Stimulated activated CD8-positive, alpha-beta memory T cell treated with anti-CD3 and anti-CD28 coated beads, Interleukin-15, amount 100 ng/mL, for 24 hours (primary cell): ENCODE measurements around the gene DGKB.

Source experiments
- DNase-seq: peaks from one replicate; pipeline ENCODE4 v3.0.0-alpha.2; 2020; ENCODE audit warnings: low read depth

DGKB gene

DNA sequence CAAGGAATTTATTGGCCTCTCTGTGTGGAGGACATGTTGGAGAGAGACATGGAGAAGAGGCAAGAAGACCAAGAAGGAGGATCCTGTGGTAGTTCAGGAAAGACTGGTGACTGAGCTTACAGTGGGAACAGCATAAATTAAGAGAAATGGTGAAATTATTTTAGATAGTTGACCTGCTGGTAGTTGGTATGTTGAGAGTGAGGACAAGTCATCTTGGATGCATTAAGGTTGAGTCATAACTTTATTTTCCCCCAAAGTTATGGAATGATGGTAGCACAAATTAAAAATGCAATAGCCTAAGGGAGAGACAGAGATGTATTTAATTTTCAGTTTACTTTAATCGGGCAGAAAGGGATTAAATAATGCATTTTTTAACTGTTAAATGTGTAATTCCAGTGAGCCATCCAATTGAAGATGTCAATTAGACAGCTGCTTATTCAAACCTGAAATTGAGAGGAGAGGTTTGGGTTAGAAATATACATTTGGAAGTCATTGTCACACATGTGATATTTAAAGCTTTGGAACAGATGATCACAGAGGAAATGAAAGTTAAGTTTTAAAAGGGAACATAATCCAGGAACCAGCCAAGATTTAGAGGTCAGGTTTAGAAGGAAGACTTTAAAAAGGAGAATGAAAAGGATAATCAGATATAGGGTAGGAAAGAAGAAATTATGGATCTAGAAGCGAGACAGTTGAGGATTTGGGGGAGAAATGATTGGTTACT lies 80.6 kb downstream of the DGKB start:
- DNase-seq = no peak

DNA sequence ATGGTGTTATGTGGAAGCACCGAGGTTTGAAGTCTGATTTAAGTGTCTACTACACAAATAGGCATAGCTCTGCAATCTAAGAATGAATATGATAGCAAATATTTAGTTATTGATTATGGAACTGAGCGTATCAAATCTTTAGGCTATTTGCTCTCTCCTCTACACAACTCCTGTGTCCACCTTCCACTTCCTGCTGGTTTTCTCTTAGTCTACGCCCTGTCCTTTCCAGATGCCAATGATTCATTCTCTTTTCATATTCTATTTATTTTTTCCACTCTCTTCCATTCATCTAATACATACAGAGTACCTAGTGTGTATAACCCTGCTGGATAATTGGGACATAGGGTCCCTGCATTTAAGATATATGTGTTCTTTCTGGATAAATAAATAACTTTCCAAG lies 83.7 kb downstream of the DGKB start:
- DNase-seq = no peak

DNA sequence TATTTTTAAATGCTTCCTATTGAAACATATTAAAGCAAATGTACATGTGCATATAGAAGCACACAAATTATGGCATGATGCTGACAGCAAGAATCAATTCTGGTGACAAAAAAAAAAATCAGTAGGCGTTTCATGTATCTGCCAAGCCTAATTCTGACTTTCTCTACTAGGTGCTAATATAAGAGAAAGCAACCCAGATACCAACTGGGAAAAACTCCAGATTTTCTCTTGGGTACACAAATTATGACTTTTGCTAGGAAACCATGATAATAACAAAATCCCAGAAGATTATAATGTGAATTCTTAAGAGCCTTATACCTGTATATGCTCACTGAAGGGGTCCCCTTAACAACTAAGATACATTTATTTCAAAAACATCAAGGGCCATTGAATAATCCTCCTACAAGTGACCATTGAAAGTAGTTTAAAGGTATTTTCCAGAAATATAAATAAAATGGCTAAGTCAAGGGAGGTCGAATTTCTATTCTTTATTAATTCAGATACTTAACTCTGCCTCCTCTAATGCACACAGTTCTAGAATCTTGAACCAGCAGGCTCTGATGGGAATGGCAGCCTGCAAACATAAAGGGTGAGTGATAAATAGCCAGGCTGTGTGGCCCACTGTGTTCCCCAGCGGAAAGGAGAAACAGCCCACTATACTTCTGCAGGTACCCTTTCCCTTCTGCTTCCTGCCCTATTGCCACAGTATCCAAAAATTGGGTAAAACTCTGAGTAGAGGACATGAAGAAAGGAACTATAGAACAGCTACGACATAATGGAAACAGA lies 84.5 kb downstream of the DGKB start:
- DNase-seq = no peak

DNA sequence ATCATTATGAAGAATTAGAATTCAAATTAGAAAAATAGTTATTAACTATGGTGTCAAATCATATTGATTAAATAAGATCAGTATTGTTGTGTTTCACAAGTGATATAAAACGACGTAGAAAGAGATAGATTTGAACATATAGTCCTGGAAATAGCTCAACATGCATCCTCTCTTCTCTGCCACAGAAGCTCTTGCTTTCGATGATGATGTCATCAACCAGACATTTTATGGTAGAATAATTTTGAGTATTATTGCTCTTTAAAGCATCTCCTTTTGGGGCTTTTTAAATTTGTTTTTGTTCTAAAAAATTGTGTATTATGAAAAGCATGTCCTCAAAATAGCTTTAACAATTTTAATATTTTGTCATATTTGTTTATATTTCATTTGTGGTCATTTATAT lies 95.0 kb downstream of the DGKB start:
- DNase-seq = no peak

DNA sequence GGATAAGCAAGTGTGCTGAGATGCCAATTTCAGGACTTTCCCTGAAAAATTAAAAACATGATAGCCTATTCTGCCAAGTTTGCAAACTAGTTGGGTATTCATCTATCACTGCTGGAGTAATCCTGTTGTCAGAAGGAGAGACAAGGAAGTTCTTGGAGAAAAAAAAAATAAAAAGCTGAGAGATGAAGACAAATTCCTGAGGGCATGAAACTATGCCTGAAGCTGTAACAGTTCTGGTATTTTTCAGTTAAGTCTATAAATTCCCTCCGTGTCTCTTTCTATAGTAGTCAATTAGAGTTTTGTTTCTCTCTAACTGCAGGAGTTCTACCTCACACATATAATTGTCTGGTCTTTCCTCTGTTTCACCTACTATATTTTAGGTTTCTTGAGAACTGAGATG lies 95.7 kb downstream of the DGKB start:
- DNase-seq = no peak

DNA sequence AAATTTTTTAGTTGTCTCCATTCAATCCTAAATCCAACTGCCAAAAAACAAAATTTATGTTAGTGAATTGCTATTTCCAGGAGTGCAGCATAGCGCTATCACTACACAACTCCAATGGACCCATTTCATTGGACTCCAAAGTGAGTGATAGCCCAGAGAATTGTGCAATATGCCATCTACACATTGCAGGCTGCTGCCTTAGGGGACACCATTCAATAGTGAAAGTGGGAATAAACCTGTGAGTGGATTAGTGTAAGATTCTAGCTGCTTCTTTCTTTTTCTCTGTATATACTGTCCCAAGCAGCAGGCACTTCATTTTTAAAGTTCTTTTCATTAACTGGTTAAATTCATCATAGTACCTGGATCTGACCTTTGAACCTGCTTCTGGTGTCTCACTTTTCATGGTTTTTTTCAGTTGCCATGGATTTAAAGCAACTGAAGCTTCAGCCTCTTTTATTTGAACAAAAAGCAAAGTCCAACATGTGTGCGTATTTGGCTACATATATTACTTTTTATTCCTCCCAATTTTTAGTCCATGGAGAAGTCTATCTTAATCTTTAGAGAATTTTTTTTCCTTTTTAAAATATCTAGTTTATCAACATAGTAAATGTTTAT lies 97.3 kb downstream of the DGKB start:
- DNase-seq = no peak

DNA sequence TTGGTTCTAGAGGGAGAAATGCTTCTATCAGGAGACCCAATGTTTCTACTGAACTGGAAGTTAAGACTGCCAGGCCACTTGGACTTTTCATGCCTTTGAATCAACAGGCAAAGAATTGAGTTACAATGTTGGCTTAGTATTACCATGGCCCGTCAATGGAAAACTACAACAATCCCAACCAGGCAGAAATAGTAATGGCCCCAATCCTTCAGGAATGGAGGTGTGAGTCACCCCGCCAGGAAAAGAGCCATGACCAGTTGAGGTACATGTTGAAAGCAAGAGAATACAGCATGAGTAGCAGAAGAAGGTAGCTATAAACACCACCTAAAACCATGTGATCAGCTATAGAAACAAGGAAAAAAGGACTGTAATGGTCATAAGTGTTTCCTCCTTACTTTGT lies 101.9 kb downstream of the DGKB start:
- DNase-seq = no peak

DNA sequence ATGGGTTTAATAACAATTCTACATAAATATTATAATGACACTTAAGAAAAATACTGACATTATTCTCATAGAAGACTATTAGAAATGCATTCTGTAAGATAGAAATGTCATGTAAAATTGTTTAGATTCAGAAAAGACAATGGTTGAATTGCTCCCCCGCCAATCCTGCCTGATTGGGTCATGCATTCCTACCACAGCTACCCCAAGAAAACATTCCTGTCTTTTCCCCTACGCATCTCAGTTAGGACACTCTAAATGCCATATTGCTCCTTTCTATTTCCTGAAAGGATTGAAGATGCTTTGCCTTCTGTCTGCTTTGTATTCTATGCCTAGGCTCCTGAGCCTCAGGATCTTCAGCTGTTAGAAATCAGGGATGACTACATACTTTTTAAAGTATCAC lies 109.4 kb downstream of the DGKB start:
- no peak for DNase-seq

DNA sequence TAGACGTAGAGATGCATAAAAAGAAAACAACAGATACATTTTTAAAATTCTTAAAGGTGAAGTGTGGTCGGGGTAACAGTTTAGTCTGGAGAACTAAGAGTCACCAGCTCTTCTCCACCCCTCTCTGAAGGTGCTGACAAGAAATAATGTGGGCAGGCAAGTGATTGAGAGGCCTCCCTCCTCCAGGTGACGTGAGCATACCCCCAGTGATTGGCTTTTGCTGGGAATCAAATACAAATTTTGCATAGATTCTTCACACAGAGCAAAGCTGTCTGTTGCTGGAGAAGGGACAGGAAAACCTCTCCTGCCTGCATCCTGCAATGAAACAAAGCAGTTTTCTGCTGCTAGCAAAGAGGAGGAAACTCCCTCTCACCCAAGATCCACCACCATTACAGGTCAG lies 115.0 kb downstream of the DGKB start:
- no peak for DNase-seq

DNA sequence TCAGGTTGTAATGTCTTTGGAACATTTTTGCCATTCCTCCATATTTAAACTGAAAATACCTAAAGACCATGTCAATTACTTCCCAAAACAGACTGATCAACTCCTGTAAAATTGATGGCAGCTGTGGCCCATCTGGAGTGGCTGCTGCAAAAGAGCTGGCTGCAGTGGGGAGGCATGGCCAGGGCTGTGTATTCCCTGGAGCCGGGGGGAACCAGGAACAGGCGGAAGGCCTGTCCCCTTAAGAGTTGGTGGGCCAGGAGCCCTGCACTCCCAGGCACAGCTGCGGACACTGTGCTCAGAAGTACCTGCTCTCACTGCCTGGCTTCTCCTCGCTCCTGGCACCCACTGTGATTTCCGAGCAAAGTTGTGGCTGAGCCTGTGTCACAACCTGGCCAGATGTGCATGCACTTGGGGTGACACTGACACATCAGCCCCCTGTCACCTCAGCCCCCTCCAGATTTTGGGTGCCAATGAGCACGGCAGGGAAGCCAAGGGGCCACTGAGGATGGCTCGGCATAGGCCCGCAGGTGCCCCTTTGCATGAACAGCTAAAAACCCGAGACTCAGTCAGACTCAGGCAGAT lies 116.1 kb downstream of the DGKB start:
- DNase-seq = no peak

DNA sequence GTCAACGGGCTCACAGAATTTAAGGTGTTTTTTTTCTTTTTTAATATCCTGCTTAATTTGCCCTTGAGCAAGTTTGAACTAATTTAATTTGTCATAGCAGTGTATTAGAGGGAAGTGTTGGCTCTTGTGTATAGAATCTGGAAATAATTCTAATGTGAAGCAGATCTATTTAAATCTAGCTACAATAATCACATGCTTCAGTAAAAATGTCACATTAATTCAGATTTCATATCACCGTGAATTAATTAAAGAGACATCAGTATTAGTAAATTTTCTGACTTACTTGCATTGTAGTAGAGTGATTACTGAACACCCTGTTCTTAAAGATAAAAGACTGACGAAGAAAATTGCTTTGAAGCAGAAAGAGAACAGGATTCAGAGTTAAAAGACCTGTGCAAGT lies 124.7 kb downstream of the DGKB start:
- DNase-seq = no peak

DNA sequence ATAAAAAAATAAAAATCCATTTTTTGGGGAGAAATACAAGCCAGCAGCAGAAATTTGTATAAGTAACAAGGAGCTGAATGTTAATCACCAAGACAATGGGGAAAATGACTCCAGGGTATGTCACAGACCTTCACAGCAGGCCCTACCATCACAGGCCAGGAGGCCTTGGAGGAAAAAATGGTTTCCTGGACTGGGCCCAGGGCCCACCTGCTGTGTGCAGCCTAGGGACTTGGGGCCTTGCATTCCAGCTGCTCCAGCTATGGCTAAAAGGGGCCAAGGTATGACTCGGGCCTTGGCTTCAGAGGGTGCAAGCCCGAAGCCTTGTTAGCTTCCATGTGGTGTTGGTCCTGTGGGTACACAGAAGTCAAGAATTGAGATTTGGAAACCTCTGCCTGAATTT lies 126.3 kb downstream of the DGKB start:
- DNase-seq = no peak

DNA sequence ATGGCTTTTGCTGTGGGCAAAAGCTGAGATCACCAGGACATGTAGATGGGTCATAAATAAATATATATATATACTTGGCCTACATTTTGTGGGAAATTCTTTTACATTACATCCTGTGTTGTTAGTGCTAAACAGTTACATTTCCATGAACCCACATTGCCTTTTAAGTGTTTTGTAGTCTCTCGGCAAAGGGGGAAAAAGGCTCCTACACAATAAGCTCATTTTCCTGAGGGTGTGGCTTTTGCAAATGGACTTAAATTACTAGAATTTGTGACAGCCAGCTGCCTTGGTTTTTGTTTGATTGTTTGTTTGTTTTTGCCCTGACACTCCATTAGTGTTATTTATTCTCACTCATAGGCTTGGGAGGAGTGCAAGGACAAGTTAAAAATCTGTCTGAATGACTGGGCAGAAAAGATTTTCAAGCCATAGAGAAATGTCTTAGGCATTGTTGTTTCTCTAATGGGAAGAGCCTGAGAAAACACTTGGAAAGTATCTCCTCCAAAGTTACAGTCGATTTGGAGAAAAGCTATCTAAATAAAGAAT lies 128.8 kb downstream of the DGKB start:
- DNase-seq = no peak

DNA sequence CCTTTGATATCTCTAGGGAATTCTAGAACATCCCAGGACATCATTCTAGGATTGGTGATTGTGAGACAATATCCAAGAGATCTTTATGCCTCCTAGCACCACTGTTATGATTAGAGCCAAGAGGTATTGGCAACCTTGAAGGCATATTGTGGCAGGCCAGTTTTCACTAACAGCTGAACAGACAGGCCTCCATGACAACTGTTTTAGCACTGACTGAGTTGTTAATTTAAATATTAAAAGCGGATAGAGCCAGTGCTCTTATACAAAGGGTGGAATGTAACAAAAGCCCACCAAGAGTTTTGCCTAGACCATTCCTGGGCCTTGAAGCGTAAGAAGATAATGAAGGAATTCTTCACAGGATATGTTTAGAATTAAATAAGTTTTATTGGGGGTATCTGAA lies 131.9 kb downstream of the DGKB start:
- no peak for DNase-seq

DNA sequence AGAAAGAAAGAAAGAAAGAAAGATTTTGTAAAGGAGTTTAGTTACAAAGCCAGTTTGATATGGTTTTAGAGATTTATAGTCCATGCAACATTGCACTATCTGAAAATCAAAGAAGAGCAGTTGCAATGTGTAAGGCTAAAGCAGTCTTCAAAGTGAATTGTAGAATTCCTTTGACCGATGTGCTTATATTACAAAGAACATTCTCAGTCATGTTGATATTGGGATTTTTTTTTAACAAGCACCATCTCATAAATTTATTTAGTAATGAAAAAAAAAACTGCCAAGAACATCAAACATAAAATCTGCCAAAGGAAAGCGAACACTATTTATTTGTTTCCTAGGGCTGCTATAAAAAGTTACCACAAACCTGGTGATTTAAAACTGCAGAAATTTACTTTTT lies 133.3 kb downstream of the DGKB start:
- DNase-seq = no peak

DNA sequence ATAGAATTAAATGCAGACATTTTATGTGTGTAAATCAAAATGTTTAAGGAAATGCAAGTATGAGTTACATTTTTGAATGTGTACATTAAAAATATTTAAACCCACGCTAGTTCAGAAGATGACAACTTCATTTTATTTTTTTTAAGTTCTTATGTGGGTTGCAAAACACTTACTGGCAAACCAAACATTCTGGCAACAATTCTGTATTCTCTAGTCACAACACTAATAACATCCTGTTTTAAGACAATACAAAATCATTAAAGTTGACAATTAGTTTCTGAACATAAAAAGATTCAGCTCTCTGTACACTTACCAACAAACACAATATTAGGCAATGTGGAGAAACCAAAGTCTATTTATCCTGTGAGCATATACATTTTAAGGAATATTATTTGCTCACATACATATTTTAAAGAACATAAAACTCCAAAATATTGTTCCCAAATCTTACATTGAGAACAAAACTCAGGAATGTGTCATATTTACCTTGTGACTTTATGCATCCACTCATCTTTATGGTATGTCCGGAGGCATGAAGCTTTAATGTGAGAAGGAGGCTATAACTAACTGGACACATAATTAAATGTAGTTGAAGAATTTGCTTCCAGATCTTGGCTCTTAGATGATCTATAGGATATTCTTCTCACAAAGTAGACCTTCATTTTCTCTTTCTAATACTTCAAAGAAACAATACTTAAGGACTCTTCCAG lies 134.7 kb downstream of the DGKB start:
- DNase-seq = no peak

DNA sequence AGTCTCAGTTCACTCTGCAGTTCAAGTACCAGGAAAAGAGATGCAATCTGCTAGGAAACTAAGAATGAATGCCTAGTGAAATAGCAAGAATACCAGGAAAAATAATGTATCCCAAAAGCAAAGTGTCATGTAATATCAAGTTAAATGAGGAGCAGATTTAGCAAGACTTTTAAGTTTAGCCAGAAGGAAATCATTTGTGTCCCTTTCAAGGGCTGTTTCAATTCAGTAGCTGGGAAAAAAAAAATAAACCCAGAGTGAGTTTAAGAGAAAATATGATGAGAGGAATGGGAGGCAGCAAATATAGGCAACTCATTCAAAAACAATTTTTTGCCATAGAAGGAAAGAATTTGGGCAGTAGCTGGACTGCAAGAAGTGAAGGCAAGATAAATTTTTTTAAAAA lies 135.8 kb downstream of the DGKB start:
- no peak for DNase-seq

DNA sequence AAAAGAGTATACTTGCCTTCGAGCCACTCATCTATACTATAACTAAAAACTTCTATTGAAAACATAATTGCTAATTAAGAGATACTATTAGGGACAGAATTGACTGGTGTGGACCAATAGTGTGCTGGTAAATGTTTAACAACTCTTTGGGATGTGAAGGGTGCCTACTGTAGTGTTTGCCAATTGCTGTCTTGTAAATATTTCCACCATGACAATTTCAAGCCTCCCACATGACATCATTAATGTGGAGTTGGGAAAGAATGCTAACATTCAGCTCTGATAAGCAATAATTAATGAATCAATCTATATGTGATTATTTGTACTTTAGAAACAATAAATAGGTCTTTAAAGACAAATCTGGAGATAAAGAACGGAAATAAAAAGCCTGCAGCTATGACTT lies 136.8 kb downstream of the DGKB start:
- no peak for DNase-seq

DNA sequence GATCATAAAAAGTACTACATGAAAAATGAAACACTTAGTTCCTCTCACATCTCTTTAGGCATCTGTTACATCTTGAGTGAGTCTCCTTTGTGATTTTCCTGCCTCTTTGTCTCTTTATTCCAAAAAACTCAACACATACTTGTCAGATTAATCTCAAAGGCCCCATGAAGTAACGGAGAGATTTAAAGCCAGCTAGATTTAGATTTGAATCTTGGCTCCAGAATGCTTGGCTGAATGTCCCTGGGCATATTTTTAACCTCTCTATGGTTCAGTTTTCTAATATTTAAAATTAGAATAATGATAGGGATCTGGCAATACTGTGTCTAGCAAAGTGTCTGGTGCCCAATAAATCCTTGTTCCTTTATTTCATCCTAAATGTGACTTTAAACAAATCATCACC lies 140.0 kb downstream of the DGKB start:
- DNase-seq = no peak

DNA sequence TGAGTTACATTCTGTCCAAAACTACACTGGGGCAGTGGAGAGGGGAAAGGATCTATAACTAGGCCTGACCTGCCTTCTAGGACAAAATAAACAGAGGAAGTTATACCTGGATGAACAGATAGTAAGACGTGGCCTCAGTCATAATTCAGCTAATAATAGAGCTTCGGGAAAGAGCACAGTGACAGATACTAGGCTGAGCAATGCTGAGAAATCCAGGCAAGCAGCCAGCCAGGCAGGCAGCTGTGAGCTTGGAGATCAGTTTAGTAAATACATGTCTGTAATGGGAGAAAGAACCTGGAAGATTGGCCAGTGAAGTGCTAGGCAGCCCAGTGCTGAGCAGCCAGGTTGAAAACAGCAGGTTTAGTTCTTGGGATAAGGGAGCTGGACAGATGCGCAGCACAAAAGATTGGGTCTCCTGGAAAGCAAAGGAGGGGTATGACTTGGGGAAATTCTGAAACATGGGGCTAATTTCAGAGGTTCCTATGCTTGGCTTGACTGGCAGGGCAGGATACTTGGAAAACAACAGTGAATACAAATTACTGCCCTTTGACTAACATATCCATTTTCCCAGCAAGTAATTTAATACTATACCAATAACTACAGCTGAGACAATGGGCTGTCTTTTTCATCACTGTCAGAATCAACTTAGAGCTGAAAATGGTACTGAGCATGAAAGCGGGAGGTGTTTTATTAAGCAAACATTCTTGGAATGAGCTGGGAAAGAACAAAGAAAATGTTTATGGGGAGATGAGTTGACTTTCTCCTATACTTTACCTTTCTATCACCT lies 140.8 kb downstream of the DGKB start:
- DNase-seq = no peak

DNA sequence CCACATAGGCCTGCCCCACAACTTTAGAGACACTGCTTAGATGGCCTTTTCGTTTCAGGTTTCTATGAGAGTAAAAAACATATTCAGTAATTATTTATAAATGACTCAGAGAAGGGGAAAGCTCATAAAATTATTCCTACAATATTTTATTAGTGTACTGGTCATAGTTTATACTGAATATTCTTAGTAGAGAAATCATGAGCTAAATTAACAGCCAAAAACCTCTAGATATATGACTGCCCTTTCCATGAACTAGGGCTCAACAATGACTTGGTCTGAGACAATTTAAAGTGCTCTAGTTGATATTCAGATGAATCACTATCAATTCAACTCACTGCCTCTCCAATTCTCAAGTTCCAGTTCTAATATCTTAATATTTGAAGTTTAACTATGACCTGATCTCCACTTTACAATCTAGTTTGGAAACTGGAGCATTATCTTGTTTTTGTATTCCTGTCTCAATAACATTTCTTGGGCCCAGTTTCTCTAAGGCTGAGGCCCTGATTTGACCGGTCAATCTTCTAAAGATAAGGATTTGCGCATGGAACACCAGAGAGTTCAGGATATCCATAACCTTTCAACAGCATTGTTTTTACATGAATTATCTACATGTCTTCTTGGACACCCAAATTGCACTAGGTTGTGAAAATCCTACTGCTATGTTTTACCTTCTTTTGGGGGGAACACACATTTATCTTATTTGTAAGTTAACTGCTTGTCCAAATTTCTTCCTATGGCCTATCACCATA lies 141.6 kb downstream of the DGKB start:
- DNase-seq = no peak
